NCI-H82 (cell line): Measurements from ENCODE around the gene NVL.
"Not testable (repeated sequence)": the region's sequence is repeated elsewhere in the genome, so short reads cannot be mapped to it uniquely, and the experiment has no call there.

ENCODE experiments used
- DNase-seq: peaks from one replicate; lab custom pipeline; 2025; lab: John Stamatoyannopoulos, UW

Gene NVL

GRCh38 chr1:224338150-224338838 lies 8.3 kb upstream of the NVL start:
- peak; percentile 35 for DNase-seq

GRCh38 chr1:224333939-224334786 lies 4.2 kb upstream of the NVL start:
- DNase-seq = no peak

- DNase-seq = peak; percentile 78
Measured at GRCh38 chr1:224333309-224333926, 3.4 kb upstream of the NVL start.

GRCh38 chr1:224331824-224332223 lies 1.9 kb upstream of the NVL start:
- no peak for DNase-seq

- no peak for DNase-seq
Measured at GRCh38 chr1:224331326-224331725, 1.4 kb upstream of the NVL start.

GRCh38 chr1:224329484-224329841 lies 509 bp downstream of the NVL start:
- no peak for DNase-seq

GRCh38 chr1:224328644-224329043 lies 1.3 kb downstream of the NVL start:
- no peak for DNase-seq

- DNase-seq = no peak
Measured at GRCh38 chr1:224325959-224326358, 4.0 kb downstream of the NVL start.

- no peak for DNase-seq
Measured at GRCh38 chr1:224321706-224322105, 8.3 kb downstream of the NVL start.

GRCh38 chr1:224317383-224318045 lies 12.5 kb downstream of the NVL start:
- no peak for DNase-seq

- DNase-seq = no peak
Measured at GRCh38 chr1:224312025-224312424, 17.9 kb downstream of the NVL start.

- DNase-seq = not testable (repeated sequence)
Measured at GRCh38 chr1:224311503-224311902, 18.5 kb downstream of the NVL start.

GRCh38 chr1:224308064-224308463 lies 21.9 kb downstream of the NVL start:
- no peak for DNase-seq

- no peak for DNase-seq
Measured at GRCh38 chr1:224304767-224305166, 25.2 kb downstream of the NVL start.

GRCh38 chr1:224302947-224303346 lies 27.0 kb downstream of the NVL start:
- DNase-seq = no peak

GRCh38 chr1:224301391-224301790 lies 28.6 kb downstream of the NVL start:
- no peak for DNase-seq

- no peak for DNase-seq
Measured at GRCh38 chr1:224300346-224300745, 29.6 kb downstream of the NVL start.

- DNase-seq = no peak
Measured at GRCh38 chr1:224298346-224299330, 31.3 kb downstream of the NVL start.

- DNase-seq = no peak
Measured at GRCh38 chr1:224294775-224295174, 35.2 kb downstream of the NVL start.

GRCh38 chr1:224292419-224292818 lies 37.6 kb downstream of the NVL start:
- DNase-seq = no peak

- DNase-seq = no peak
Measured at GRCh38 chr1:224289396-224289795, 40.6 kb downstream of the NVL start.
